ENCODE measurements around the gene MAPK11.

Gene MAPK11

DNA sequence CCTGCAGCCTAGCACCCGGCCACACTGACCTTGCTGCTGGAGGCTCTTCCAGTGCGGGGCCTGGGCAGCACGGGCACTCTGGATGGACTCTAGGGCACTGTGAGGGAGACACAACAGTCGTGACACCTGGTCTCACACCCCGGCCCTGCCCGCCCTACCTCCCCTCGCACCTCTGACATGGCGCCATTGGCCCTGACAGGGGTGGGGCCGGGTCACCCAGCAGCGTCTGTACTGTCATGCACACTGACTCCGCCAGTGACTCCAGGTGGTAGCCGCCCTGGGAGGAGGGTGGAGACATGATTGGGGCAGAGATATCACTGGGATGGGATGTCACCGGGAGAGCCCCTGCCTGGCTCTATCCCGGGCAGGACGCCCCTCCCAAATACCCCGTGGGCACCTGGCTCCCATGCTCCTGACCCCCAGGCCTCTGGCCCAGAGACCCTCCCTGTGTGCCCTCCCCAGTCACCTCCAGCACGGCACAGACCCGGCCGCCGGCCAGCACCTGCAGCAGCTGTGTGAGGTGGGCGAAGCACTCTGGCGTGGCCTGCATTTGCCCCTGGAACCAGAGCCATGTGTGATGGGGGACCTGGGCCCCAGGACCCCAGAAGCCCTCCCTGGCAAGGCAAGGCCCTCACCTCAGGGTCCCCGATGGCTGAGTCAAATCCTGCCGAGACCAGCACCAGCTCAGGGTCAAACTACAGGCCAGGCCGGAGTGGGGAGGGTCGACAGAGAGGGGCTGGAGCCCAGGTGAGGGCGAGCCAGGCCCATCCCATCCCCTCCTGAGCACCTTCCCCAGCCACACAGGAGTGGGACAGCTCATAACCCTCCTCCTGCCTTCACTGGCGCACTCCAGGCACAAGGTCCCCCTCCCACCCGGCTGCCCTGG lies 21.7 kb downstream of the MAPK11 start:
- no peak for DNase-seq (ENCODE audit: low spot score)

DNA sequence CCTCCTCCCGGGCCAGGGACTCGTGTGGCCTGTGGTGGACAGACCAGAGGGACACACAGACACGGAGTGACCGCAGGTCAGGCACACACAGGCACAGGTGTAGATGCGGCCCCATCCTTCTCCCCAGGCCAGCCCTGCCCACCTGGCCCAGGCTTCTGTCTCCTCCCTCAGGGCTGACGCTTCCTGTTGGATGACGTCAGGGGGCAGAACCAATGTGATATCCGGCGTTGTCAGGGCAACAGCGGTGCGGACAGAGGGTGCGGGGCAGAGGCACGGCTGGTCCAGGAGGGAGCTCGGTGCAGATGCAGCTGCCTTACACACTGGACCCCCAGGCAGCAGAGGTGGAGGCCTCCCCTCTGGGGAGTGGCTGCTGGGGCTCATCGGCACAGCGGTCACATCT lies 22.4 kb downstream of the MAPK11 start:
- DNase-seq (ENCODE audit: low spot score): no peak

DNA sequence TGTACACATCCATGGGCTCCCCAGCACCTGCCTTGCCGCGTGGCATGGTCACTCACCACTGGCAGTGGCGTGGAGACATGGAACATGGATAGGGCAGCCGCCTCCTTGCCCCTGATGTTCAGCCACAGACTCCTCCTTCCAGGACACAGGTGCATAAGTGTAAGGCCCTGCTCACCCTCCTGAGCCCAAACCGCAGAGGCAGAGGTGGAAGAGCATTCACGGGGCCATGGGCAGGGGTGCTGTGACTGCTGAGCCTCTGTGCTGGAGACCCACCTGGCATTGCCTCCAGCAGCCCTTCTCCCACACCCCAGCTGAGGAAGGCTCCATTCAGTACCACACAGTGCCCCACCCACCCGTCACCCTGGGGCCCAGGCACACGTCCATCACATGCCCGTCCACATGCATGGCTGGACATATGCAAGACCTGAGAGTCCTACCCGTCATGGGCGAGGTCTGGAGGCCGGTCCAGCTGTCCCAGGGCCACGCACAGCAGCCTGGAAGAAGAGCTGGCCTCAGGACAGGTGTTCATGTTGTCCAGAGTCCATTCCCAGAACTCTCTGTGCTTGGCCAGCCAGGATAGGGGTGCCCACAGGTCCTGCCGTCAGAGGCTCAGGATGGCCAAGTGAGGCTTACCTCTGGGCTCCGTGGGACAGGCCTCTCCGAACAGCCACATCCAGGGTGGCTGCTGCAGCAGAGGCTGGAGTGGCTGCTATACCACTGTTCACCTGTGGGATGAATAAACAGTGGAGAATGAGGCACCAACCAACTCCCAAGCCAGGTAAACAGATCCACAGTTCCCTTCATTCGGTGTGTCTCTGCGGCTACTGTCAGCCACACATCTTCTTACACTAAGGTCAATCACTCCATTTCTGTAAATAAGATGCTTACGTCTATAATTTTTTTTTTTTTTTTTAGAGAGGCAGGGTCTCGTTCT lies 23.7 kb downstream of the MAPK11 start:
- DNase-seq (ENCODE audit: low spot score): no peak

DNA sequence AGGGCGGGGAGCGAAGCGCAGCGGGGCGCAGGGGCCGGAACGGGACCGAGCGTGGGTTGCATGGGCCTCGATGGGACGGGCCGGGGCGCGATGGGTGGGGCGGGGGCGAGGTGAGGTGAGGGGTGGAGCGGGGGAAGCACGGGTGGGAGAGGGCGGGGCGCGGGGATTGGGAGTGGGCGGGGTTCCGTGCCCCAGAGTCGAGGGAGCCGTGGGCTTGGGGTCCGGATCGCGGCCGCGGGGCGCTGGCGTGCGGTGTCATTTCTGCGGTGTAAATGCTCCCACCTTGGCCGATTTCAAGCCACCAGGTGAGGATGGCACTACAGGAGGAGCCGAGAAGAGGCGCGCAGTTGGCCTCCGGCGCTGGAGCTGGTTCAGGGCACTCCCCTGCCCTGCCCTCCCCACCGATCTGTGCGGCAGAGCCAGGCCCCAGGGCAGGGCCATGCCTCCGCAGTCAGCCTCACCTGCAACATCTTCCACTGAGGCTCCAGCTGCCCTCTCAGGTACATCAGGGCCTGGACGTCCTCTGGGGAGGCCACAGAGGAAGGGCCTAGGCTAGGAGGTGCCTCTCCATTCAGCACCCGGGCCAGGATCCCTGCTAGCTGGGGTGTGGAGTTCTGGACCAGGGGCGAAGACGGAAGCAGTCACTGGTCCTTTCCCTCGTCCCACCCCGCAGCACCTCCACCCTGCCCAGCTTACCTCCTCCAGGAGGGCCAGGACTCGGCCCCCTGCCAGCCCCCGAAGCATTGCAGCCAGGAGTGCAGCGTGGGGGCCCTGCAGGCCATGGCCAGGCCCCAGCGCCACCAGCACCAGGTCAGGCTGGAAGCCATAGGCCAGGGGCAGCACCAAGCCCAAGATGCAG lies 24.7 kb downstream of the MAPK11 start:
- no peak for DNase-seq (ENCODE audit: low spot score)

DNA sequence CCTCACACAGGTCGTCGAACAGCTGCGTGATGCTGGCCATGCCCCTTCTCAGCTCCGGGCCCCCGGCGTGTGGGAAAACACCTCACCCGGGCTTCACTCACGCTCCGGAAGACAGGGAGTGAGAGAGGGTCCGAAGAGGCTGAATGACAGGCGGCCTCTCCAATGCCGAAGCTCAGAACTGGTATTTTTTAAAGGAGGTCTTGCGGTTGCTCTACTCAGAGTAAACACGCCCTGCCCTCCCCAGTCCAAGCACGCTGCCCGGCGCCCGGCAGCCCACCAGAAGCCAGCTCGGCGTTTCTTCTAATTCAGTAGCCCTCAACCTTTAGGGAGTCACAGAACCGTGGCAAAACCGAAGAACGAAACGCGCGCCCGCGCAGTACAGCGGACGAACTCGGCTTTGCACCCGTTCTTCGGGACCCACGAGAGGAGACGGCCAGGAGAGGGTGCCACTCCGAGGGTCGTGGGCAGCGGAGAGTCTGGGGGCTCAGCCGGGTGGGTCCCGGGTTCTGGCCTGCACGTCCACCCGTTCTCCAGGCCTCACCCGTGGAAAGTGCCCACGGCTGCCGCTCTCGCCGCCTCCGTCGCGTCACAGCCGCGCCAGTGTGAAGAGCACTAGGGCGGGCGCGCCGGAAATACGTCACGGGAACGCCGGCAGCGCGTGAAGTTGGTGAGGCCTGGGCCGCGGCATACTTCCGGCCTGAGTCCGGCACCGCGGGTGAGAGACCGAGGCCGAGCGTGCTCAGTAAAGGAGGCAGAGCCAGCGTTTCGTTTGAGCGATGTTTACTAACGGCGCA lies 25.6 kb downstream of the MAPK11 start, which contains the start of gene TUBGCP6:
Gene TUBGCP6, minus strand, starts transcription at position 604 of the 794 bp plus-strand sequence. Its CDS starts 564 bp downstream, at position 40.
- peak; percentile 88 for DNase-seq (ENCODE audit: low spot score)

DNA sequence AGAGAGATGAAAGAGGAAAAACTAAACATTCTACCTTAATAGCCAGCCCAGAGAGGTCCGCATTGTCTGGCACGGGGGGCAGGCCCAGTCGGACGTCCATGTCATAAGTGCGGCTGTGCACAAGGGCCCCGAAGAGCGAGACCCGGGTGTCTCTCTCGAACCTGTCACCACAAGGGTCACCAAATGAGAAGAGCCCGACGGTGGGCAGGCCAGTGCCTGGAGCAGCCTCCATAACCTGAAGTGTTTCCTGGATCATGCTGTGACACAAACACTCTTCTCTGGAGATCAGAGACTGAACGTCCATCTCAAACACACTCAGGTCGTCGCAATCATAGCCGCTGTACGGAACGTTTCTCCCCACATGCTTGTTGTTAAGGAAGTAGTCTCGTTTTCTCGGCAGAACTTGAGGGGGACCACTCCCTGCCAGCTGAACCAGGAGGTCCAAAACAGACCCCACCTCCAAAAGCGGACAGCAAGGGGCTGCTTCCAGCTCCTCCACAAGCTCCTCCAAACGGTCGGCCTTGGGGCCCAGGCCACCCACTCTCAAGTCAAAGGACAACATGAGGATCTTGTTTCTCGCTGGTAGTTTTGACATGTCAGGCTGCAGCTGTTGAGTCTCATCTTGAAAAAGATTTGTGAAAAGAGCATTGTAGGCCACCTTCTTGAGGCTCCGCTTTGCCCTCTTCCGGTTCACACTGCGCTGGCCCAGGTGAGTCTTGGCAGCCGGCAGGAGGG lies 26.3 kb downstream of the MAPK11 start:
- DNase-seq (ENCODE audit: low spot score): no peak

DNA sequence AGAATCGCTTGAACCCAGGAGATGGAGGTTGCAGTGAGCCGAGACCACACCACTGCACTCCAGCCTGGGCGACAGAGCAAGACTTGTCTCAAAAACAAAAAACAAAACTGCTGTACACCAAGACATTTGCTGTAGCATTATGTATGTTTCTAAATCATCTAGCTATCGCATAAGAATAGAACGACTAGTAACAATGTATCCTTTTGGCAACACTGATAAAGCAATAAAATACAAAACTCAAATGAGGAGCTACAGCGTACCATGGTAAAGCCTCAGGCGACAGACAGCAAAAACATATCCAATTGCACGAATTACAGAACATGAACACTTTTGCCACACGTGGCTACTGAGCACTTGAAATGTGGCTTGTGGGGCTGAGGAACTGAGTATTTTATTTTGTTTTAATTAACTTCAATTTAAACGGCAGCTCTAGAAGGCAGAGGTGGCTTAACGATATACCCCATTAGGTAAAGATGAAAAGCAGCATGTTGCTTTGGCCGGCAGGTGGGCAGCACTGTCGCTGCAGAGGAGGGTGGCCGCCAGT lies 27.7 kb downstream of the MAPK11 start:
- DNase-seq (ENCODE audit: low spot score): no peak

DNA sequence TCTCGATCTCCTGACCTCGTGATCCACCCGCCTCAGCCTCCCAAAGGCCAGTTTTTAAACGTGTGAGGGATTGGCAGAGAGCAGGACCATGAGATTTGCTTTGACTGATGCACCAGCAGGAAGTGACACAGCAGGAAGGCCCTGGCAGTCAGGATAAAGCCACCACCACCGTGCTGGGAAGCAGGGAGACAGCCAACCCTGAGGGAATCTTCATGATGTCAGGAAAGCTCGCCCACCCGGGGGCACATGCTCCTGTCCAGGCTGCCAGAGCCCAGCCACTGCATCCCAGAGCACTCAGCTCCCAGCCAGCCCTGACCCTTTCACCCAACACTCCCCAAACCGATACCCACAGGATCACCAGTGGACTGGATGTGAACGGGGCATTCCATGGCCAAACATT lies 31.4 kb downstream of the MAPK11 start:
- DNase-seq (ENCODE audit: low spot score): no peak

DNA sequence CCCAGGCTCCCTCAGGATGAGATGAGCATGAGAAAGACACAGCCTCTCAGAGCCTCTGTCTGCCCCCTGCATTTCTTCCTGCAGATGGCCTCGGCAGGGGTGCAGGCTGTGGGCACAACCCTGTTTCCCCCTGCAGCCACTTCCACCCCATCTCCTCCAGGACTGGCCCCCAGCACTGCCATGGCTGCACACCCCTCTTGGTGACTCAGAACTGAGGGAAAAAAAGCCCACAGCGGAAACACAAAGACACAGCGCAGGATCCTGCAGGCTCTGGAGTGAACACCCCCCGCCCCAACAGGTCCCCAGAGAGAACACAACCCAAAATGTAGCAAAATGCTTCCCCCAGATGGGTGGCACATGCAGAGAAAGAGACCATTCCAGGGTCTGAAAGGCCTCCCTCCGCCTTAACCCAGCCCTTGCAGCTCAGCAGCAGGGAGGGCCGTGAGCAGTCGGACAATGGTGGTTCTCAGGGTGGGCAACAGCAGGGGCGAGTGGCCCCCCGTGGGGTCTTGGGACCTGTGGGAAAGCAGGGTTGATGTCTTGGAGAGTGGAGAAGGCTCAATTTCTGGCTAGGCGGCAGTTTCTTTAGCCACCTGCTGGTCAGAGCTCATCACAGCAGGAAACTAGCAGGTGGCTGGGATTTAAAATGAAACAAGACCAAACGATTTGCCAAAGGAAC lies 33.3 kb downstream of the MAPK11 start:
- no peak for DNase-seq (ENCODE audit: low spot score)

DNA sequence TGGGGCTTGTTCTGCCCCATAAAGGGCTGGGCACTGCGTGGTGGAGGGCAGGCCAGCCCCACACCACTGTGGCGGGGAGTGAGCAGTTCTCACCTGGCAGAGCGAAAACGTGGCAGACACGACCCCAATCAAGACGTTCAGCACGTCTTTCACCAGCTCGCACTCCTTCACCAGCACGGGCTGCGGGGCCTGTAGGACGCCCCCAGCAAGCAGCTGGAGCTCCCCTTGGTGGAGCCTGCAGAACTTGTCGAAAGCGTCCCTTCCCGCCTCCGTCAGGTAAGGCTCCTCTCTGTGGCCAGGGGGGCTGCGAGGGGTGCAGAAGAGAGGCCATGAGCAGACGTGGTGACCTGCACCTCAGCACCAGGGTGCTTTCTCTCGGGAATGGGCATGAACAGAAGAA lies 37.0 kb downstream of the MAPK11 start:
- no peak for DNase-seq (ENCODE audit: low spot score)

DNA sequence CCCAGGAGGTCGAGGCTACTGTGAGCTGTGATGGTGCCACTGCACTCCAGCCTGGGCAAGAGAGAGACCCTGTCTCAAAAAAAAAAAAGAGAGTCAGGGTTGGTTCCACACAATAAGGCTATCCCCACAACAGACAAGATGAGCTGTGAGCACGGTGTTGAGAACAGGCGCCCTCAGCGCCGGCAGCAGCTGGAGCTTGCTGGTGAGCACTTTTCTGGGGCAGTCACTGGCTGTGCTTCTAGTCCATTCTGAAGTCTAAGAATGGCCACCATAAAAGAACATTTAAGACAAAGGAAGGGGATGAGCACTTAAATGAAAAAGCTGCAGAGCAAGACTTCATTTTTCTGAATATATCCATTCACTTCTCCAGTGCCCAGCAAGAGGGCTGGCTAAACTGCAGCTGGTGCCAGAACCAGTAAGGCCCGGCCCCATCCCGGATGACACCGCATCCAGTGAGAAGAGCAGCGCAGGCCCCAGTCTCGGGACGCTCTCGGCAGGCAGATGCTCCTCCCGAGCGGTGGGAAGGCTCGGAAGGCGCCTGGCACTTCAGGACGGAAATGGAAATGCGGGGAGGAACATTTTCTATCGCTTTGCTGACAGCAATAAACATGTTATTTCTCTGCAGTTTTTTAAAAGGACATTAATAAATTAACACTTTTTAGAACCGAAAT lies 37.6 kb downstream of the MAPK11 start:
- DNase-seq (ENCODE audit: low spot score): no peak

DNA sequence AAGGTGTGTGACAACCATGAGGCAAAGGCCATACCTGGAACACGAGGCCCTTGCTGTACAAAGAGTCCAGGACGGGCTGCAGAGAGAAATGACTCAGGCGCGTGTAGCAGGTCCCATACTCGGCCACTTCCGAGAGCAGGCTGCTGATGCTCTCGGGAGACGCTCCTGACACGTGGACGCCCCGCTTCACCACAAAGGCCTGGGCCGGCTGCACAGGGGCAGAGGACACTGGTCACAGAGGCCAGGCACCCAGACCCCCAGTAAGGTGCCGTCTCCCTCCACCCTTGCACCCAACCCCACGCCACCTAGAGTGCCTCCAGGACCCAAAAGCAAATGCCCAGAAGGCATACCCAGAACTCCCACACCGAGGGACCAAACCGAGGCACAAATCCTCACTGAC lies 40.8 kb downstream of the MAPK11 start:
- no peak for DNase-seq (ENCODE audit: low spot score)

DNA sequence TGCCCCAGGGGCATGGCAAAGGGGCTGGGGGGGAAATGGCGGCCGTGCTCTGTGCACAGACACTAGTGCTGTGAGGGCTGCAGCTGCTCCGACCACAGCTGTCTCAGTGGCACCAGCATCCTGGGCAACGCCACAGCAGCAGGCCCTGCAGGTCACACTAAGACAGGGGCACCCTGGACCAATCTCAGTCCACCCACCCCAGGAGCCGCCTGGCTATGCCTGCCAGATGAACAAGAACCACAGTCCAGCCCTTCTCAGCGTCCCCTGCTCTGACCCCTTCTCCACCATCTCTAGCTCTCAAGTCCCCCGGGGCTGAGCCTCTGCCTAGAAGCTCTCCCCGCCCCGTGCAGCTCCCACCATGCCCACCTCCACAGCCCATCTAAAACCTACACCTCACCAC lies 41.8 kb downstream of the MAPK11 start:
- no peak for DNase-seq (ENCODE audit: low spot score)

DNA sequence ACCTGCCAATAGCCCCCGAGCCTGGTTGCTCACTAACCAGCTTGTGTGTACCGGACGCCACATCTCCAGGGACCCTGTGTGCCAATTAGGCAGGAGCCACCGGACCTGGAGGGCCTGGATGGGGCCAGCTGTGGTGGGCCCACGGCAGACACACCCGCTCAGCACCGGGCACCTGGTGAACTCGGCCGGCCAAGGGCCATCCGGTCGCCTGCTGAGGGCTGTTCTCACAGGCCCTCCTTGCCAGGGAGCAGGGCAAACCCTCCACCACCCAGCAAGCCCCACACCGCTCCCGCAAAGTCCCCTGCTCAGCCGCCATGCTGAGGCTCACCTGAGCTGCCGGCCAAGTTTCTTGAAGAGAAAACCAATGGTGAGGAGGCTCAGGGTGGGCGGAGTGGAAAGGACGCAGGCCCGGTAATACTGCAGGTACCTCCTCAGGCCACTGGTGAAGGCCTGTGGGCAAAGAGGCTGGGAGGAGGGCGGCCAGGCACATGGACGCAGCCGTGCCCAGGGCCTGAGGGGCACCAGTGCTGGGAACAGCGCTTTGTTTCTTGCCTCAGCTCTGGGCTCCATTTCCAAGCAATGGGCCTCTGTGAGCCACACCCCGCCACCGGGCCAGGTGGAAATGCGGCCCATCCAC lies 42.5 kb downstream of the MAPK11 start:
- no peak for DNase-seq (ENCODE audit: low spot score)

DNA sequence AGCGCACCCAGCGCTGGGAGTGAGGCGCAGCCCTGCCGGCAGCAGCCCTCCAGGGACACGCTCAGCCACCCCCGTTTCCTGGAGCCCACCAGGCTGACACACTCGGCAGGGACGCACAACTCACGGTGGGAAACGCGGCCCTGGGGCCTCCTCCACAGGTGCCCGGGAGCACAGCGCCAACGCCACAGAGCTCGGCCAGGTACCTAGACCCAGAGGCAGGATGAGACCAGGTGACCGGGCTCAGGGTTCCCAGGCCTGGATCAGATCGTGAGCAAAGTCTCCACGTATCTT lies 43.4 kb downstream of the MAPK11 start:
- no peak for DNase-seq (ENCODE audit: low spot score)

DNA sequence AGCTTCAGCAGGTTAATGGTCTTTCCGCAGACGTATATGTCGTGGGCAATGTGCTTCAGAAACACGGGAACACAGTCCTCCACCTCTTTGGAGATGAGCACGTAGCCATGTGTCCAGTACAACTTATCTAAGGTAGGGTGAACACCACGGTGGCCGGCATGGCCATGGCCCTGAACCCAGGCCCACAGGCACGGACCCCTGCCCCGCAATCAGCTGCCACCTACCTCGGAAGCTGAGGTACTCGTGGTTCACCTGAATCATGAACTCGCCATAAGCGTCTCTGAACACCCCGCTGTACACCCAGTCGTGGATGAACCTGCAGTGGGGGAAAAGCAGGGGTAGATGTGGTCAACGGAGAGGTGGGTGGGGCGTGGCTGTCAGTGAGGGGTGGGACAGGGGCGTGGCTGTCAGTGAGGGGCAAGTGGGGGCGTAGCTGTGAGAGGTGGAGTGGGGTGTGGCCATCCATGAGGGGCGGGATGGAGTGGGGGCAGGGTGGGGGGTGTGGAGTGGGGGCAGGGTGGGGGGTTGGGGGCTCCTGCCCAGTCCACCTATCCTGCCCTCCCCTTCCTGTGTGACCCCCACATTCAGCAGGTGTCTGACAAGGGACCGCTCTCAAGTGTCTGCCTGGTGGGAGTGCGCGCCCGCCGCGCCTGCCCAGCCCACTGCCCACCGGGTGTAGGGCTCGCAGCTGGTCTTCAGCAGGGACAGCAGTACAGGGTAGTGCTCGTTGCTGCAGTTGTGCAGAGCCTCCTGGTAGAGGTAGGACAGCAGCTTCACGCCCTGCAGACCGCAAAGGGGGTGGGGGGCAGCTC lies 43.9 kb downstream of the MAPK11 start:
- DNase-seq (ENCODE audit: low spot score): no peak

DNA sequence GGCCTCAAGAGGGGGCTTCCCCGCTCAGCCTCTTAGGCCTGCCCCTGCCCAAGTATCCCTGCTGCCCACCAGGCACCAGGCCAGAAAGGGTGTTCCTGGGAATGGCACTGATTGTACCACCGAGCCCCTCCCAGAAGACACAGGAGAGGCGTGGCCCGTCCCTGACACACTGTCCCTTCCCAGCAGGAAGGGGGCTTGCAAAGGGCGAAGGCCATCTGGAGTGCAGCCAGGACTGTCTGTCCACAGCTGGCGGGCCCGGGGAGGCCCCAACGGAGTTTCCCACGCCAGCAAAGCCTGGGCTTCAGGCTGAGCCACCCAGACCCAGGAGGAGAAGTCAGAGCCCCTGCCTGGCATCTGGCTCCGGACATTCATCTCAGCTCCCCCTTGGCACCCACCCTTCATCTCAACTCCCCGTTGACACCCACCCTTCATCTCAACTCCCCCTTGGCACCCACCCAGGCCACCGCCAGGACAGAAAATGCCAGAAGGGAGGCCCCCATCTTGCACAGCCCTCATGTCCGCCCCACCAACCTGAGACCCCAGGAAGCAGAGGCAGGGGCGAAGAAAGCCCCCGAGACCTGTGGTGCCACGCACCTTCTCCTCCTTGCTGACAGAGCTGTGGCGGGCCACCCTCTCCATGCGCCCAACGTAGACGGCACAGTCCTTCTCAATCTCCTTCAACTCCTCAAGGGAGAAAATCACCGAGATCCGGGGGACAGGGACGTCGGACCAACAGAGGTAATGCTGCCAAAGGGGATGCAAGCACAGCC lies 44.8 kb downstream of the MAPK11 start:
- DNase-seq (ENCODE audit: low spot score): no peak

Measured in SW480 (cell line).